NB4 (cell line): ENCODE results near the gene MRPL50.

Experiments
- POLR2A ChIP-seq: IDR thresholded peaks from 2 replicates; pipeline ENCODE4 v1.6.1; 2011; ENCODE audit warnings: mild to moderate bottlenecking; ENCODE audit not compliant: insufficient read length; ENCODE audit errors: extremely low read depth
- TF ChIP-seq, protein P1 (sequence below): IDR thresholded peaks from one replicate; pipeline ENCODE4 v1.5.1; 2012; ENCODE audit warnings: low read depth, low read length

DNA sequence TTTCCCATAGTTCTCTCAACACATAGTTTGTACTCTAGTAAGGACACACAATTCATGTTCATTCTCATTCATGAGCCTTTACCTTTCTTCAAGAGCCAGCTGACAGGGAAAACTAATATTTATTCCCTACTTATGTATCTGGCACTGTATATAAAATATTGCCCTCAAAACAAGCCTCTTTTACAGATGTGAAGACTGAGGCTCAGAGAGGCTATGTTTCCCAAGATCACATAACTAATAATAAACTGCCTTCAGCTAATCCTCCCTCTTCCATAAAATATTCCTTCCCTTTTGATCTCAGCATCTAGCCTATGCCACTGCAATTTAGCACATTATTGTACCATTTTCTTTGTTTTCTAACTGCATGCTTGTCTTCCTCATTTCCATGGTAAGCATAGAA is 19.0 kb upstream of the MRPL50 start:
- TF ChIP-seq, protein P1, sequence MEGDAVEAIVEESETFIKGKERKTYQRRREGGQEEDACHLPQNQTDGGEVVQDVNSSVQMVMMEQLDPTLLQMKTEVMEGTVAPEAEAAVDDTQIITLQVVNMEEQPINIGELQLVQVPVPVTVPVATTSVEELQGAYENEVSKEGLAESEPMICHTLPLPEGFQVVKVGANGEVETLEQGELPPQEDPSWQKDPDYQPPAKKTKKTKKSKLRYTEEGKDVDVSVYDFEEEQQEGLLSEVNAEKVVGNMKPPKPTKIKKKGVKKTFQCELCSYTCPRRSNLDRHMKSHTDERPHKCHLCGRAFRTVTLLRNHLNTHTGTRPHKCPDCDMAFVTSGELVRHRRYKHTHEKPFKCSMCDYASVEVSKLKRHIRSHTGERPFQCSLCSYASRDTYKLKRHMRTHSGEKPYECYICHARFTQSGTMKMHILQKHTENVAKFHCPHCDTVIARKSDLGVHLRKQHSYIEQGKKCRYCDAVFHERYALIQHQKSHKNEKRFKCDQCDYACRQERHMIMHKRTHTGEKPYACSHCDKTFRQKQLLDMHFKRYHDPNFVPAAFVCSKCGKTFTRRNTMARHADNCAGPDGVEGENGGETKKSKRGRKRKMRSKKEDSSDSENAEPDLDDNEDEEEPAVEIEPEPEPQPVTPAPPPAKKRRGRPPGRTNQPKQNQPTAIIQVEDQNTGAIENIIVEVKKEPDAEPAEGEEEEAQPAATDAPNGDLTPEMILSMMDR, result no peak
- TF ChIP-seq POLR2A, result no peak
